Ishikawa (cell line): ENCODE data around the gene TRIM27.

ENCODE experiments used
- CEBPB ChIP-seq: IDR thresholded peaks from 2 replicates; pipeline ENCODE4 v1.6.1; 2012
- CREB1 ChIP-seq: IDR thresholded peaks from 2 replicates; pipeline ENCODE4 v1.6.1; 2012; ENCODE audit warnings: low read depth
- EGR1 ChIP-seq: IDR thresholded peaks from 2 replicates; pipeline ENCODE4 v1.6.1; 2012
- EP300 ChIP-seq: IDR thresholded peaks from 2 replicates; pipeline ENCODE4 v1.6.1; 2012; ENCODE audit warnings: borderline replicate concordance
- FOXM1 ChIP-seq: IDR thresholded peaks from 2 replicates; pipeline ENCODE4 v1.6.1; 2012; ENCODE audit warnings: low read depth, borderline replicate concordance
- NFIC ChIP-seq: IDR thresholded peaks from 2 replicates; pipeline ENCODE4 v1.6.1; 2012
- RAD21 ChIP-seq: IDR thresholded peaks from 2 replicates; pipeline ENCODE4 v1.6.1; 2012; ENCODE audit warnings: low read depth
- TAF1 ChIP-seq: IDR thresholded peaks from 2 replicates; pipeline ENCODE4 v1.6.1; 2012; ENCODE audit warnings: low read depth, mild to moderate bottlenecking
- TCF12 ChIP-seq: IDR thresholded peaks from 2 replicates; pipeline ENCODE4 v1.6.1; 2012; ENCODE audit warnings: low read depth
- TEAD4 ChIP-seq: IDR thresholded peaks from 2 replicates; pipeline ENCODE4 v1.6.1; 2012
- YY1 ChIP-seq: IDR thresholded peaks from 2 replicates; pipeline ENCODE4 v1.6.1; 2012; ENCODE audit warnings: low read depth
- ZBTB7A ChIP-seq: IDR thresholded peaks from 2 replicates; pipeline ENCODE4 v1.6.1; 2012; ENCODE audit warnings: low read depth
- TF ChIP-seq, protein P1 (sequence below): IDR thresholded peaks from 2 replicates; pipeline ENCODE4 v1.6.1; 2012
- TF ChIP-seq, protein P2 (sequence below): IDR thresholded peaks from 2 replicates; pipeline ENCODE4 v1.6.1; 2012; ENCODE audit warnings: low read depth, mild to moderate bottlenecking
- TF ChIP-seq, protein P3 (sequence below): IDR thresholded peaks from 2 replicates; pipeline ENCODE4 v1.6.1; 2012

TRIM27 gene

DNA sequence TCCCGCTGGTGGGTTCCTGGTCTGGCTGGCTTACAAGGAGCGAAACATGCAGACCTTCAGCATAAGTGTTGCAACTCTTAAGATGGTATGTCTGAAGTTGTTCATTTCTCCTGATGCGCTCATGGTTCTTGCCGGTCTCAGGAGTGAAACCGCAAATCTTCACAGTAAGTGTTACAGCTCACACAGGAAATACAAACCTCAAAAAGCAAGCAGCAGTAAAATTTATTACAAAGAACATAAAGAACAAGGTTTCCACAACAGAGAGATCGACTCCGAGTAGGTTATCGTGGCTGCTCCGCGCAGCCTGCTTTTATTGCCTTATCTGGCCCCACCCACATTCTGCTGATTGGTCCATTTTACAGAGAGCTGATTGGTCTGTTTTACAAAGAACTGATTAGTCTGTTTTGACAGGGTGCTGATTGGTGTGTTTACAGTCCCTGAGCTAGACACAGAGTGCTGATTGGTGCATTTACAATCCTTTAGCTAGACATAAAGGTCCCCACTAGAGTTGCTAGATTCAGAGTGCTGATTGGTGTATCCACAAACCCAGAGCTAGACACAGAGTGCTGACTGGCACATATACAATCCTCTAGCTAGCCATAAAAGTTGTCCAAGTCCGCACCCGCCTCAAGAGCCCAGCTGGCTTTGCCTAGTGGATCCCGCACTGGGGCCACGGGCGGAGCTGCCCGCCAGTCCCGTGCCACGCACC is 39.2 kb downstream of the TRIM27 start:
- no peak for TF ChIP-seq TAF1
- no peak for TF ChIP-seq TEAD4
- TF ChIP-seq, protein P1, sequence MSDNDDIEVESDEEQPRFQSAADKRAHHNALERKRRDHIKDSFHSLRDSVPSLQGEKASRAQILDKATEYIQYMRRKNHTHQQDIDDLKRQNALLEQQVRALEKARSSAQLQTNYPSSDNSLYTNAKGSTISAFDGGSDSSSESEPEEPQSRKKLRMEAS = no peak
- TF ChIP-seq, protein P2, sequence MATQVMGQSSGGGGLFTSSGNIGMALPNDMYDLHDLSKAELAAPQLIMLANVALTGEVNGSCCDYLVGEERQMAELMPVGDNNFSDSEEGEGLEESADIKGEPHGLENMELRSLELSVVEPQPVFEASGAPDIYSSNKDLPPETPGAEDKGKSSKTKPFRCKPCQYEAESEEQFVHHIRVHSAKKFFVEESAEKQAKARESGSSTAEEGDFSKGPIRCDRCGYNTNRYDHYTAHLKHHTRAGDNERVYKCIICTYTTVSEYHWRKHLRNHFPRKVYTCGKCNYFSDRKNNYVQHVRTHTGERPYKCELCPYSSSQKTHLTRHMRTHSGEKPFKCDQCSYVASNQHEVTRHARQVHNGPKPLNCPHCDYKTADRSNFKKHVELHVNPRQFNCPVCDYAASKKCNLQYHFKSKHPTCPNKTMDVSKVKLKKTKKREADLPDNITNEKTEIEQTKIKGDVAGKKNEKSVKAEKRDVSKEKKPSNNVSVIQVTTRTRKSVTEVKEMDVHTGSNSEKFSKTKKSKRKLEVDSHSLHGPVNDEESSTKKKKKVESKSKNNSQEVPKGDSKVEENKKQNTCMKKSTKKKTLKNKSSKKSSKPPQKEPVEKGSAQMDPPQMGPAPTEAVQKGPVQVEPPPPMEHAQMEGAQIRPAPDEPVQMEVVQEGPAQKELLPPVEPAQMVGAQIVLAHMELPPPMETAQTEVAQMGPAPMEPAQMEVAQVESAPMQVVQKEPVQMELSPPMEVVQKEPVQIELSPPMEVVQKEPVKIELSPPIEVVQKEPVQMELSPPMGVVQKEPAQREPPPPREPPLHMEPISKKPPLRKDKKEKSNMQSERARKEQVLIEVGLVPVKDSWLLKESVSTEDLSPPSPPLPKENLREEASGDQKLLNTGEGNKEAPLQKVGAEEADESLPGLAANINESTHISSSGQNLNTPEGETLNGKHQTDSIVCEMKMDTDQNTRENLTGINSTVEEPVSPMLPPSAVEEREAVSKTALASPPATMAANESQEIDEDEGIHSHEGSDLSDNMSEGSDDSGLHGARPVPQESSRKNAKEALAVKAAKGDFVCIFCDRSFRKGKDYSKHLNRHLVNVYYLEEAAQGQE = no peak
- TF ChIP-seq RAD21 = no peak
- no peak for TF ChIP-seq TCF12
- no peak for TF ChIP-seq EGR1
- no peak for TF ChIP-seq CREB1
- no peak for TF ChIP-seq CEBPB
- TF ChIP-seq YY1 = no peak
- TF ChIP-seq, protein P3, sequence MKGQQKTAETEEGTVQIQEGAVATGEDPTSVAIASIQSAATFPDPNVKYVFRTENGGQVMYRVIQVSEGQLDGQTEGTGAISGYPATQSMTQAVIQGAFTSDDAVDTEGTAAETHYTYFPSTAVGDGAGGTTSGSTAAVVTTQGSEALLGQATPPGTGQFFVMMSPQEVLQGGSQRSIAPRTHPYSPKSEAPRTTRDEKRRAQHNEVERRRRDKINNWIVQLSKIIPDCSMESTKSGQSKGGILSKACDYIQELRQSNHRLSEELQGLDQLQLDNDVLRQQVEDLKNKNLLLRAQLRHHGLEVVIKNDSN = no peak
- no peak for TF ChIP-seq FOXM1
- no peak for TF ChIP-seq NFIC
- TF ChIP-seq ZBTB7A = no peak

DNA sequence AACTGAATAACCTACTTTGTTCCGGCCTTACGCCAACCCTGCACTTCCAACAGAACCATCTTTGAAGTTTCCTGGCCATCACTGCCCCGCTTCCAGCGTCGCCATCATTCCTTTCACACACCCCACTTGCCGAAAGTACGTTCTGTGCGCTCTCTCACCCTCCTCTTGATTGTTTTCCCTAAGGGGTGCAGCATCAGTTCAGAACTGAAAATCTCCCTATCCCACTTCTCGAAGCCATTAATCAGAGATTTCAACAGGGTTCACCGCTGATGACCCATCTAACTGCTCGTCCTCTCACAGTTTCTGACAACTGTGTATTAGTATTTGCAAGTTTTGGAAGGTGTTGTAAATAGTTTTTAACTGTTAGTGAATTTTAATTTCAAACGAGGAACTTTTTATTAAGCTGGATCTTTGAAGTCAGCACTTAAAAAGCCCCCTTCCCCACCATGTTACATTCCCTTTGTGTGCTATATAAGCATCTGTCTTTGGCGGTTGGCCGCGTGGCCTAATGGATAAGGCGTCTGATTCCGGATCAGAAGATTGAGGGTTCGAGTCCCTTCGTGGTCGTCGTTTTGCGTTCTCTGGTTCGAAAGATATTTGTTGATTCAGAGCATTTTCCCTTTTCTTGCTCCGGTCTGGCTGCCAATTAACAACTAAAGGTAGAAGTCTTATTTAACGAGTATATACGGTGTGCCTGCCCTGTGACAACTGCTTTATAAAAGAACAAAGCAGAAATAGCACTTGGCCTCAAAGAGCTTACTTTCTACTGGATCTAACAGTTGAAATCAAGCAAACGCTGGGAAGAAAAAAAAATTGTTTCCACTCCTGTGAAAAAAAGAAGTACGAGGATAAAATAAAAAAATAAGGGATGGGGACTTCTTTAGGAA is 42.6 kb downstream of the TRIM27 start:
- no peak for TF ChIP-seq CREB1
- TF ChIP-seq, protein P1 = peak; percentile 32; the same call in 1 of the 2 replicates
- TF ChIP-seq, protein P2 = no peak
- TF ChIP-seq TEAD4 = peak; percentile 93
- TF ChIP-seq YY1 = peak; percentile 55; the same call in 1 of the 2 replicates
- 0 out of 2 replicates have a peak, but pooled peaks have one; percentile 16 for TF ChIP-seq CEBPB
- 0 out of 2 replicates have a peak, but pooled peaks have one; percentile 2 for TF ChIP-seq EGR1

DNA sequence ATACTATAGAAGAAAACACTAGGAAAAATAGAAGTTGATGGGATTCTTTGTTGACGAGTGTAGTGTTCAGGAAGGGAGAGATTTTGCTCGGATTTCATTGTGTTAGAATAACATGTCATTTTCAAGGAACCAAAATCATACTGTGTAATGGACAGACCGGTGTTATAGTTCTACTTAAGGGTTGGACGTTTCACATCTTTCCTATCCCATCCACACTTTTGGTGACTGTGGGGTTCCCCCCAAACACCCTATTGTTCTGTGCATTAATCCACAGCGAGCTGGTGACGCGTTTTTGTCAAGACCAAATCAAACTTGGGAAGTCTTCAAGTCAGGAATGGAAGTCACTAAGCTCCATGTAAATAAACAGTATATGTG is 43.3 kb downstream of the TRIM27 start:
- TF ChIP-seq YY1 (no peak), CEBPB (no peak)

DNA sequence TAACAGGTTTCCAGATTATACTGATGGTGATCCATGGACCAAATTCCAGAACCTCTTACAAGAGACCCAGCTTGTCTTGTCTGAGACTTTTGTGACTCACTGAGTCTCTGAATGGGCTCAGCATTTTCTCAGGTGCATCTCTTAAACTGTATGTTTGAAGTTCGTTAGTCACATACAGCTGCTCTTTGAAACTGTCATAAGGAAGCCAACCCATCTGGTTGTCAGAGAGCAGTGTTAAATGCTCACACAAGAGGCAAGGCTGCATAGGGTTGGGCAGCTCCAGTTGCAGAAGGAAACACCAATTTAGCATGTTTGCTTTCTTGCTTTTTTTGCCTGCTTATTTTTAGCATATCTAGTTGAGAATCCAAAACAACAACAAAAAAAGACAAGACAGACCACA is 47.1 kb downstream of the TRIM27 start:
- TF ChIP-seq, protein P2 = no peak
- TF ChIP-seq CEBPB (no peak), EP300 (no peak), TEAD4 (no peak), EGR1 (no peak)

DNA sequence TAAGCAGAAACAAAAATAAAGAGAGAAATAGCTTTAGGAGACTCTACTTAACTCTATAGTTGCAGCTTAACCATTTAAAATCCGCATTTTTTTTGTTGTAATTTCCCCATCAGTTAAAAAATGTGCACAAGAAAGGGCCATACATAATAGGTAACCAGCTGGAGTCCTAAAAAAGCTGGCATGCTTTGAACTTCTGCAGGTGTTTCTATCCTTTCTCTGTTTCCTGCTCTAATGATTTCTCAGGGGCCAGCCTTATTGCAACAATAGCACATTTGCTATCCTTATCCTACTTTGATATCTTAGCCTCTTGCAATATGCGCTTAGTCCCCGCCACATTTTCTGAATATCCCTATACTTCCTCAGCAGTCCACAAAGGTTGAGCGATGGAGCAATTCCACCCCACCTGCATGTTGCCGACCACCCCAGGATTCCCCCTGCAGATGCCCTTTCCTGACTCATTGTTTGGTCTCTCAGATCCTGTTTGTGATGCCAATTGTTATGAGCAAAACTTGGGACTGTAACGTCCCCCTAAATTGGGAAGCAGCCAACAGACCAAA is 48.5 kb downstream of the TRIM27 start:
- no peak for TF ChIP-seq TCF12
- TF ChIP-seq, protein P3 = no peak
- no peak for TF ChIP-seq TEAD4
- TF ChIP-seq ZBTB7A = no peak
- no peak for TF ChIP-seq YY1
- TF ChIP-seq FOXM1 = no peak
- no peak for TF ChIP-seq RAD21
- TF ChIP-seq, protein P2 = no peak
- TF ChIP-seq CREB1 = no peak
- TF ChIP-seq EP300 = no peak
- no peak for TF ChIP-seq TAF1
- no peak for TF ChIP-seq CEBPB
- TF ChIP-seq EGR1 = no peak
- TF ChIP-seq, protein P1 = no peak
- TF ChIP-seq NFIC = no peak
